OCI-M1 (cell line): ENCODE data around the gene BCAS4.

Experiments
- DNase-seq: peaks from one replicate; lab custom pipeline; 2025; lab: John Stamatoyannopoulos, UW

The BCAS4 gene

GRCh38 chr20:50911716-50912115 is 116.9 kb downstream of the BCAS4 start:
- DNase-seq = no peak

GRCh38 chr20:50913690-50914375 is 119.0 kb downstream of the BCAS4 start:
- DNase-seq = peak; percentile 61

GRCh38 chr20:50915424-50915823 is 120.6 kb downstream of the BCAS4 start:
- no peak for DNase-seq

- peak; percentile 9 for DNase-seq
Measured at GRCh38 chr20:50916257-50916656, 121.4 kb downstream of the BCAS4 start.

- DNase-seq = no peak
Measured at GRCh38 chr20:50916934-50917333, 122.1 kb downstream of the BCAS4 start.

- DNase-seq = no peak
Measured at GRCh38 chr20:50918403-50918802, 123.5 kb downstream of the BCAS4 start.

- no peak for DNase-seq
Measured at GRCh38 chr20:50919567-50919966, 124.7 kb downstream of the BCAS4 start.

GRCh38 chr20:50920997-50921396 is 126.1 kb downstream of the BCAS4 start:
- peak; percentile 49 for DNase-seq

GRCh38 chr20:50921803-50922501 is 127.1 kb downstream of the BCAS4 start:
- DNase-seq = no peak

GRCh38 chr20:50924261-50924920 is 129.5 kb downstream of the BCAS4 start:
- DNase-seq = no peak

GRCh38 chr20:50926530-50926929 is 131.7 kb downstream of the BCAS4 start:
- no peak for DNase-seq
